ENCODE measurements around the gene BMP7.
"Not testable (repeated sequence)": the region's sequence is repeated elsewhere in the genome, so short reads cannot be mapped to it uniquely, and the experiment has no call there.

BMP7 gene

DNA sequence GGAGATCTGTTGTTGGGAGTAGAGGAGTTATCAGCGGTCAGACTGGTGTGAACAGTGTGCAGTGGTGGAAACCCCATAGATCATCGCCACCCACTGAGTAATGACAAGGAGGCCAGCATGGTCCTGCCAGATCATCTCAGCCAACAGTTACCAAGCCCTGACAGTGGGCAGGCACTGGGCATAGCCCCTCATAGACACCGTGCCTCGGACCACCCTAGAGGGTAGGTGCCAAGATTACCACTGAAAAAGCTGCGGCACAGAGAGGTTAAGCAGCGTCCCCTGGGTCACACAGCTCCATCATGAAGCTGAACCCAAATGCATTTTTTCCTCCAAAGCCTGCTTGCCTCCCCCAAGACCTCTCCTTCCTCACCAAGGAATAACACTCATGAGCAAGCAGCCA is 21.5 kb upstream of the BMP7 start:
- DNase-seq (ENCODE audit: low spot score), result no peak

DNA sequence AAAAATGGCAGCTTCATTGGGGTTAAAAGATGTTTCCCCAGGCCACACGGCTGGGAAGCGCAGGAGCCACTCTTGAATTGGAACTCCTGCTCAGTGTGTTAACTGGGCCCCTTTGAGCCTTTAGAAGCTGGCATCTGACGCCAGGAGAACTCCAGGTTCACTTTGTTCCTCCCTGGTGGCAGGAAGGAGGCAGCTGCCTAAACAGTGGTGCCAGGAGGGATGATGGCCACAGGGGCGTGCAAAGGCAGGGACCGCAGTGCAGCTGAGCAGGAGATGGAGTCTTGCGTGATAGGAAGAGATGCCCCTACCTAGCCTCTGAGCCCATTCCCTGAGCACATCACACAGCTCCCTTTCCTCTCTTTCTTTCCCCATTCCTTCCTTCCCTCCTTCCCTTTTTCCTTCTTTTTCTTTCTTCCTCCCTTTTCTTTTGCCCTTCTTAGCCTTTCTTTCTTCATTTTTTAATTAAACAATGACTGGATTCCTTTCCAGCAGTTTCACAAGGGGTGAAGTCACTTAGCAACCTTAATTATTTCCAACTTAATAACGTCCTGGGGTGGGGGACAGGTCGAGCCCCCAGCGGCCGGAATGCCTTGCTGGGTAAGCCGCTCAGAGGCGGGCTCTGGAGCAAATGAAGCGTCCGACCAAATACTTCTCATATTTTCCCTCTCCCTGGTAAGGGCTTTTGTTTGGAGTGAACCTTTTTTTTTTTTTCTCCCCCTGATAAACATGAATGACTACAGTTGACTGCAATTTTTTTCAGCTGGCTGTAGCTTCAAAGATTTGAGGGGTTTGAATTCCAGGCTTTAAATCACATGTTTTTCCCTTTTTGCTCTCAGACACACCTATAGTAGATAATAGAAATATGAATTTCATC is 20.8 kb upstream of the BMP7 start:
- peak; percentile 33 for DNase-seq (ENCODE audit: low spot score)

DNA sequence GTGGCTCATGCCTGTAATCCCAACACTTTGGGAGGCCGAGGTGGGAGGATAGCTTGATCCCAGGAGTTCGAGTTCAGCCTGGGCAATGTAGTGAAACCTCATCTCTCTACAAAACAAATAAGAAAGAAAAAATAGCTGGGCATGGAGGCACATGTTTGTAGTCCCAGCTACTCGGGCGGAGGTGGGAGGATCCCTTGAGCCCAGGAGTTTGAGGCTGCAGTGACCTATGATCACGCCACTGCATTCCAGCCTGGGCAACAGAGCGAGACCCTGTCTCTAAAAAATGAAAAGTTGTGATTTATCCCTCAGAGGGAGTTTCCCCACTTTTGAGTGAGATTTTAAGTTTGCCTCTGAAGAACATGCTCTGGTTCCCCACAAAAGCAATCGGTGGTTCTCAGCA is 17.4 kb upstream of the BMP7 start:
- DNase-seq (ENCODE audit: low spot score), result no peak

DNA sequence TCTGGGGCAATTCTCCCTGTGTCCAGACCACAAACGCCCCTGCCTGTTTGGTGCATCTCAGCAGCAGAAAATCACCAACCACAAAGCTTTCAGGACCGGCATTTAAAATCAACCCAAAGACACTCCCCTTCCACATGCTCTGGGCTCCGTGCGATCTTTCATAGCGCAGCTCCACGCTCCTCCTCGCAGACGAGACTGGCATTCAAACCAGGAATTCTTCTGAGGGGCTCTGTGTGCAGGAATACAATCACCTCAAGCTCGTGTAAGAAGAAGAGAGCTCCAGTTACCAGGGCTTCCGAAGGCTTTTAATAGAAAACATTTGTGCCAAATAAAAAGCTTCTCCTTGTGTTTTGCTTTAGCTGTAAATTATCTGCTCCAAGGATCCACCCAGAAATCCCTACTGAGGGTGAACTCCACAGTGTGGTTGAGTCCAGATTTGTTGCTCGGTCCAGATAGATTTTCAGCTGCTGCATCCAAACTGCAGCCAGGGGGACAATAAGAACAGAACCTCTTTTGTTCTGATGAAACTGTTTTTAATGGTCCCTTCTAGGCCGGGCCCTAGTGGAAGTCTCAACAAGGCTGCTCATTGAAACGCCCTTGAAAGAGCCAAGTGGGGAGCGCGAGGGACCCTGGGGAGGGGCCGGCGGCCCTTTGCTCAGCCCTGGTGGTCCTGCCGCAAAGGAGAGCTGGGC is 16.4 kb upstream of the BMP7 start:
- peak; percentile 33 for DNase-seq (ENCODE audit: low spot score)

DNA sequence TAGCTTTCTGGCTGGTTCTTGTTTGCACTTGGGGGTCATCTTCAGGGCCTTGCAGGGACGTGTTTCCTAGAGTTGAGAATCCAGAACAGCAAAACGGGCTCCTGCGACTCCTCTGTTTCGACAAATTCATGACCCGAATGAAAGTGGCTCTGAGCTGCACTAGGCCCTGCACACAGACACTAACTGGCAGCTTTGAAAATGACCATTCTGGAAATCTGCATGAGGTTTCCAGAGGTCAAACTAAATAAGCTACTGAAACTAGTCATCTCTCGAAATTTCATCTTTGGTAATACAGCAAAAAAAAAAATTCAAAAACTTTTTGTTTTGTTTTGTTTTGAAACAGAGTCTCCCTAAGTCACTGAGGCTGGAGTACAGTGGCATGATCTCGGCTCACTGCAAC is 15.5 kb upstream of the BMP7 start:
- DNase-seq (ENCODE audit: low spot score), result no peak

DNA sequence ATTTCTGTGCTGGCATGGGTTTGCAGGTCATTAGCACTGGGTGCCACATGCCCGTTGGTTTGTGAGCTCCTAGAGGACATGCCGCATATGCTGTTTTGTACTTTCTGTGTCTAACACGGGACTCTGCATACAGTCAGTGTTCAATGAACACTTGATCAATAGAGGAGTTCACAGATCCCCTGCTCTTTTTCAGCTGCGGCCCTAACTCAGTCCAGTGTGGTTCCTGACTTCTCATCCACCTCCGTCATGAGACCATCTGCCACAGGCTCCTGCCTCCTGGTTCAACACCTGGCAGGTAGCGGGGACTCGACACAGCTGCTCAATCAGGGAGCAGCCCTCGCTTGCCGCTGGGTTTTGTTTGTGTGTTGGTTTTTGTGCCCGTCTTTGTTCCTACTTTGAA is 13.8 kb upstream of the BMP7 start:
- no peak for DNase-seq (ENCODE audit: low spot score)

- DNase-seq (ENCODE audit: low spot score), result not testable (repeated sequence)
Measured at GRCh38 chr20:57279548-57279947, 13.1 kb upstream of the BMP7 start.

- DNase-seq (ENCODE audit: low spot score), result no peak
Measured at GRCh38 chr20:57278457-57278856, 12.0 kb upstream of the BMP7 start.

GRCh38 chr20:57277398-57278105 is 11.1 kb upstream of the BMP7 start:
- DNase-seq (ENCODE audit: low spot score), result no peak

DNA sequence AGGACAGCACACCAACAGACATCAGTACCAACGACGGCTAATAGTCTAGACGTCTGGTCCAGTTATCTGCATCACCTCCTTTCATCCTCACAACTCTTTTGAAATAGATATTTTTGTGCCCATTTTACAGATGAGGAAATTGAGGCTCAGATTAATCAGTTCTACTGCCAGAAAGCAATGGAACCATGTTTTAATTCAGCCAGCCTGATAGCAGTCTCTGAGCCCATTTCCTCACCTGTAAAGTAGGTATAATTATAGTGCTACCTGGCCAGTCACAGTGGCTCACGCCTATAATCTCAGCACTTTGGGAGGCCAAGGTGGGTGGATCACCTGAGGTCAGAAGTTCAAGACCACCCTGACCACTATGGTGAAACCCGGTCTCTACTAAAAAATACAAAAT is 9.8 kb upstream of the BMP7 start:
- no peak for DNase-seq (ENCODE audit: low spot score)

DNA sequence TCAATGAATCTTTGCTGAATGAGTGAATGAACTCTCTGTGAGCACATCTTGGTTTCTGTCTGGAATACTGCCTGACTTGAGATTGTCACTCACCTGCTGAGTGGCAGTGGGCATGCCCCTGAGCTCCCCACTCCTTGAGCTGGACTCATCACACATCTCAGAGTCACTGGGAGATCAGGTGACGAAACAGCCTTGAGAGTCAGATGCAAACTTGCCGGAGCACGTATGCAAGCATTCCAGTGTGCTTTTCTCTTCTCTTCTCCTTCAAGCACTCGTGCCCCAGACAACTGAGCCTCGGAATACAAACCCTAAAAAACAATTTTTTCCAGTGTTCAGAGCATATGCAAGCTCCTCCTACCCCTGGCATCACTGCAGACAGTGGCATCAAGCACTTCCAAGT is 9.4 kb upstream of the BMP7 start:
- DNase-seq (ENCODE audit: low spot score), result no peak

DNA sequence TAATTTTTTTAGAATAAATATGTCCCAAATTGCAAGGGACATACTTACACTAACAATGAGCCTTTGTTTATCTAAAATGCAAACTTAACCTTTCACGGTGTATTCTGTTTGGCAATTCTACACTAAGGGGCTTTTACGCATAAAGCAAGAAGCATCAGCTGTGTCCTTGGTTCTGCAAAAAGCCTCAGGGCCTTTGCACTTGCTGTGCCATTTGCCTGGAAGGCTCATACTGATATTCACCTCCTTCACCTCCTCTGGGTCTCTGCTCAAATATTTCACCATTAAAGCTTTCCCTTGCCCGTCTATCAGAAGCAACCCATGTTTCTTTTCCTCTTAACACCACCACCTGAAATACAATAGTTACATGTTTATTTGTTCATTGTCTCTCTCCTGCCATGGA is 8.9 kb upstream of the BMP7 start:
- no peak for DNase-seq (ENCODE audit: low spot score)

GRCh38 chr20:57274846-57275245 is 8.4 kb upstream of the BMP7 start:
- DNase-seq (ENCODE audit: low spot score), result no peak

DNA sequence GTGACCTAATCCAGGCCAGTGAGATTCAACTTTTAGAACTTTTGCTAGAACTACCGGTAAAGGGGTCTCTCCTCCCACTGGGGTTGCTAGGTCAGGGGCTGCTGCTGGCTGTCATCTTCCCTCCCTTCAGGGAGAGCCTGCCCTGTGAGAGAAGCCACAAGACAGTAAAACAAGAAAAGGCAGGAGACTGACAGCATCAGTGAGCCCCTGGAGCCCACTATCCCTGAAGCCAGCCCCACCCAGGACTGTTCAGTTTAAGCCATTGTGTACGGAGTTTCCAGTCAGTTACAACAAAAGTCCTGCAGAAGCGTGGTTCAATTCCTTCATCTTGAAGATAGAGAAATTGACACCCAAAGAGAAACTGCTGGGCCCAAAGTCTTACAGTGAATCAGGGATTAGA is 7.9 kb upstream of the BMP7 start:
- DNase-seq (ENCODE audit: low spot score), result no peak

- no peak for DNase-seq (ENCODE audit: low spot score)
Measured at GRCh38 chr20:57272883-57273535, 6.6 kb upstream of the BMP7 start.

GRCh38 chr20:57270204-57270984 is 4.0 kb upstream of the BMP7 start:
- no peak for DNase-seq (ENCODE audit: low spot score)

- DNase-seq (ENCODE audit: low spot score), result no peak
Measured at GRCh38 chr20:57269148-57269984, 2.9 kb upstream of the BMP7 start.

GRCh38 chr20:57268399-57269076 is 2.1 kb upstream of the BMP7 start:
- DNase-seq (ENCODE audit: low spot score), result no peak

DNA sequence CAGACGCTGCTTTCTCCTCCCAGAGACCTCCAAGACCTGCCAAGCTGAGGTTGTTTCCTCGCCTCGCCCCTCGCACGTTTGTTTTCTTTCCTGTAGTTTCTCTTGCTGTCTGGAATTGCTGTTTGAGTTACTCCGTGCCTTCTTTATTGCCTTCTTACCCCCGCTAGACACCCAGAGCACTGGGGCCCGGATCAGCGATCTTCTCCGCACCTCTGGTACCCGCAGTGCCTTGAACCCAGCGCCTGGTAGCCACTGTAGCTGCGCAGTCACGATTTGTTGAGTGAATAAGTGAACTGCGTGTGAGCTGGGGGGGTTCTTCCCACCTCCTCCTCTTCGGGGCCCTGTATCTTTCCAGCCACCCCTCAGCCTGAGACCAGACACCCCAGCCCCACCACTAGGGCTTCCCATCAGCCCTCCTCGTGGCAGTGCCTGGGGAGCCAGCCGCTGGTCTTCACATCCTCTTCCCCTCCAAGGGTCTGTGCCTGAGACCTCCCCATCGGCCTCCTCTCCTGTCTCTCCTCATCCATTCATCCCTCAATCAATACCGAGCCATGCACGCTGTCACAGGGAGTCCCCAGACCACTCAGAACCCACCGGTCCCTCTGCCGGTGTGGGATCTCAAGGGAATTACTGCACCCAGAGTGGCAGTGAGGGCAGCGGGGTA is 849 bp upstream of the BMP7 start:
- no peak for DNase-seq (ENCODE audit: low spot score)

GRCh38 chr20:57265997-57266290 is 497 bp downstream of the BMP7 start:
- no peak for DNase-seq (ENCODE audit: low spot score)

Data from AG20443 (cell line).